Central memory CD4-positive, alpha-beta T cell (primary cell): ENCODE results near the gene SLC22A6.

Experiments used
- DNase-seq: peaks from one replicate; pipeline ENCODE4 v3.0.0; 2022
- total RNA-seq, 3 experiments: gene quantifications; one replicate each; lab custom pipeline; 2026; lab: John Stamatoyannopoulos, UW

Gene SLC22A6
- total RNA-seq: 0 reads per million in 3 experiments

GRCh38 chr11:62984451-62984991, at the start of gene SLC22A6:
Gene SLC22A6 (minus strand): TSS chr11:62984967. CDS start chr11:62984690, 277 bp downstream.
- no peak for DNase-seq

GRCh38 chr11:63032457-63032856, 47.7 kb upstream of the SLC22A6 start:
- no peak for DNase-seq

GRCh38 chr11:63023841-63024648, 39.3 kb upstream of the SLC22A6 start:
- peak; percentile 62 for DNase-seq

- DNase-seq: no peak
Measured at GRCh38 chr11:63023222-63023814, 38.6 kb upstream of the SLC22A6 start.

- DNase-seq: no peak
Measured at GRCh38 chr11:63022441-63022840, 37.7 kb upstream of the SLC22A6 start.

- no peak for DNase-seq
Measured at GRCh38 chr11:63020671-63021291, 36.0 kb upstream of the SLC22A6 start.

- DNase-seq: no peak
Measured at GRCh38 chr11:63019506-63019905, 34.7 kb upstream of the SLC22A6 start.

- no peak for DNase-seq
Measured at GRCh38 chr11:63017306-63017974, 32.7 kb upstream of the SLC22A6 start.

- no peak for DNase-seq
Measured at GRCh38 chr11:63015521-63016215, 30.9 kb upstream of the SLC22A6 start, which contains the start of gene SLC22A8. Gene SLC22A8 (minus strand): TSS chr11:63015841. CDS start chr11:63014958, 883 bp downstream.

GRCh38 chr11:63014408-63015055, 29.8 kb upstream of the SLC22A6 start:
- DNase-seq: no peak

GRCh38 chr11:63012839-63013238, 28.1 kb upstream of the SLC22A6 start:
- no peak for DNase-seq

- no peak for DNase-seq
Measured at GRCh38 chr11:63012430-63012829, 27.7 kb upstream of the SLC22A6 start.

- DNase-seq: no peak
Measured at GRCh38 chr11:63010934-63011439, 26.2 kb upstream of the SLC22A6 start.

- no peak for DNase-seq
Measured at GRCh38 chr11:63007920-63008319, 23.2 kb upstream of the SLC22A6 start.

- no peak for DNase-seq
Measured at GRCh38 chr11:63001456-63001855, 16.7 kb upstream of the SLC22A6 start.

GRCh38 chr11:62999649-63000048, 14.9 kb upstream of the SLC22A6 start:
- DNase-seq: no peak

GRCh38 chr11:62999156-62999555, 14.4 kb upstream of the SLC22A6 start:
- no peak for DNase-seq

- no peak for DNase-seq
Measured at GRCh38 chr11:62996271-62996670, 11.5 kb upstream of the SLC22A6 start.

- no peak for DNase-seq
Measured at GRCh38 chr11:62994775-62995174, 10.0 kb upstream of the SLC22A6 start.

- DNase-seq: no peak
Measured at GRCh38 chr11:62988276-62988675, 3.5 kb upstream of the SLC22A6 start.

GRCh38 chr11:62985041-62985750, 429 bp upstream of the SLC22A6 start:
- no peak for DNase-seq
